Fibroblast of lung (primary cell): Measurements from ENCODE around the gene FGA. TPM values are rescaled to one million over a fixed set of nuclear protein-coding genes. Genes with fewer than 3 reads are reported as not detected.

ENCODE experiments used
- DNase-seq, 2 donors: peaks; one replicate each; pipeline versions ENCODE4 v3.0.0 to v3.0.0-alpha.2; 2010; ENCODE audit warnings: low read depth in 2 of 2
- H2AFZ ChIP-seq: 2 replicates; pipeline ENCODE4 v1.5.1; 2012; ENCODE audit warnings: low read length, control low read depth, inconsistent platforms
- H3K27ac ChIP-seq: 2 replicates; pipeline ENCODE4 v1.5.1; 2011; ENCODE audit warnings: low read length, control low read depth; ENCODE audit not compliant: insufficient read depth
- H3K27me3 ChIP-seq: 2 replicates; pipeline ENCODE4 v1.5.1; 2011; ENCODE audit warnings: mild to moderate bottlenecking, low read length; ENCODE audit not compliant: control insufficient read depth, insufficient read depth
- H3K36me3 ChIP-seq: 2 replicates; pipeline ENCODE4 v1.5.1; 2011; ENCODE audit warnings: low read length; ENCODE audit not compliant: control insufficient read depth, insufficient read depth
- H3K4me1 ChIP-seq: 2 replicates; pipeline ENCODE4 v1.5.1; 2011; ENCODE audit warnings: low read length; ENCODE audit not compliant: control insufficient read depth, insufficient read depth; ENCODE audit errors: extremely low read depth
- H3K4me2 ChIP-seq: 2 replicates; pipeline ENCODE4 v1.5.1; 2011; ENCODE audit warnings: low read length, control low read depth; ENCODE audit not compliant: insufficient read depth; ENCODE audit errors: extremely low read depth
- H3K4me3 ChIP-seq, 4 experiments: fragments of 200-600 bp in 1 of 4; sonication (generic) in 1 of 4; replicated peaks in 1 of 4; 2 replicates each; pipeline ENCODE4 v1.5.1; 2011 to 2016; ENCODE audit warnings: low read length in 4 of 4, low read depth in 3 of 4, mild to moderate bottlenecking in 3 of 4, control low read depth in 2 of 4, inconsistent platforms in 1 of 4, mixed read lengths in 1 of 4; ENCODE audit not compliant: insufficient read depth in 1 of 4; ENCODE audit errors: control extremely low read depth in 1 of 4
- H3K79me2 ChIP-seq: 2 replicates; pipeline ENCODE4 v1.5.1; 2012; ENCODE audit warnings: mild to moderate bottlenecking, low read length, inconsistent platforms; ENCODE audit not compliant: control insufficient read depth, insufficient read depth
- H3K9ac ChIP-seq: 2 replicates; pipeline ENCODE4 v1.5.1; 2011; ENCODE audit warnings: mild to moderate bottlenecking, low read length, control low read depth; ENCODE audit not compliant: insufficient read depth
- H3K9me3 ChIP-seq: 2 replicates; pipeline ENCODE4 v1.5.1; 2012; ENCODE audit warnings: low read depth, low read length; ENCODE audit not compliant: control insufficient read depth, insufficient read depth
- H4K20me1 ChIP-seq: 2 replicates; pipeline ENCODE4 v1.5.1; 2011; ENCODE audit warnings: low read length; ENCODE audit not compliant: control insufficient read depth, insufficient read depth; ENCODE audit errors: extremely low read depth
- CTCF ChIP-seq, 2 donors: IDR thresholded peaks in 1 of 2; conservative IDR thresholded peaks in 1 of 2; 1 replicate in 1 of 2; 2 replicates in 1 of 2; pipeline ENCODE4 v1.5.1; 2011 to 2012; ENCODE audit warnings: low read length in 2 of 2, control low read depth in 1 of 2, inconsistent platforms in 1 of 2, low read depth in 1 of 2, mild to moderate bottlenecking in 1 of 2
- EZH2 ChIP-seq: IDR thresholded peaks from 2 replicates; pipeline ENCODE4 v1.5.1; 2012; ENCODE audit warnings: low read length, control low read depth, mild to moderate bottlenecking; ENCODE audit errors: missing control alignments
- polyA plus RNA-seq, 2 donors: library from polyadenylated mRNA; depleted of rRNA in 1 of 2; stranded (reverse) in 1 of 2; unstranded in 1 of 2; fragments of >200 nt; gene quantifications; 2 replicates each; pipeline ENCODE4 v1.2.1, GENCODE V29; 2011 to 2012; ENCODE audit warnings: missing spikeins in 1 of 2
- total RNA-seq: library from RNA; depleted of rRNA; stranded (reverse); fragments of >200 nt; gene quantifications from 2 replicates; pipeline ENCODE4 v1.2.1, GENCODE V29; 2014

Gene FGA
- total and polyA plus RNA-seq, 2 donors (not counting 1 experiment from before 2014, with no cell fraction given): not detected

DNA sequence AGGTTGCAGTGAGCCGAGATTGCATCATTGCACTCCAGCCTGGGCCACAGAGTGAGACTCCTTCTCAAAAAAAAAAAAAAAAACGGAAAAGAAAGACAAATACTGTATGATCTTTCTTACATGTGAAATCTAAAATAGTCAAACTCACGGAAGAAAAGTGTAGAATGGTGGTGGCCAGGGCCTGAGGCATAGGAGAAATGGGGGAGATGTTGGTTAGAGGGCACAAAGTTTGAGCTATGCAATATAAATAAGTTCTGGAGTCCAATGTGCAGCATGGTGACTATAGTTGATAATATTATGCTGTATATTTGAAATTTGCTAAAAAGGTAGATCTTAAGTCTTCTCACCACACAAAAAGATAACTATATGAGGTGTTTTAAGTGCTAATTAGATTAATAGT lies 1.3 kb upstream of the FGA start:
- Histone ChIP-seq H3K9ac (no peak overlapping the region), H4K20me1 (no peaks in the 10 kb centered on the region), H3K27ac (no peak overlapping the region), H3K27me3 (no peaks in the 10 kb centered on the region), H3K4me1 (no peaks in the 10 kb centered on the region), H3K4me3 (no peak overlapping the region), H2AFZ (no peak overlapping the region), H3K4me2 (no peak overlapping the region), H3K36me3 (no peaks in the 10 kb centered on the region), H3K79me2 (no peaks in the 10 kb centered on the region), H3K9me3 (no peaks in the 10 kb centered on the region)
- TF ChIP-seq CTCF (conservative IDR thresholded peaks at IDR 0.05 in 1 of 2, IDR thresholded peaks at IDR 0.05 in 1 of 2; ENCODE audit: low read depth in 1 of 2, low read length in 2 of 2) (no peak), EZH2 (no peak)
- no peak for DNase-seq

DNA sequence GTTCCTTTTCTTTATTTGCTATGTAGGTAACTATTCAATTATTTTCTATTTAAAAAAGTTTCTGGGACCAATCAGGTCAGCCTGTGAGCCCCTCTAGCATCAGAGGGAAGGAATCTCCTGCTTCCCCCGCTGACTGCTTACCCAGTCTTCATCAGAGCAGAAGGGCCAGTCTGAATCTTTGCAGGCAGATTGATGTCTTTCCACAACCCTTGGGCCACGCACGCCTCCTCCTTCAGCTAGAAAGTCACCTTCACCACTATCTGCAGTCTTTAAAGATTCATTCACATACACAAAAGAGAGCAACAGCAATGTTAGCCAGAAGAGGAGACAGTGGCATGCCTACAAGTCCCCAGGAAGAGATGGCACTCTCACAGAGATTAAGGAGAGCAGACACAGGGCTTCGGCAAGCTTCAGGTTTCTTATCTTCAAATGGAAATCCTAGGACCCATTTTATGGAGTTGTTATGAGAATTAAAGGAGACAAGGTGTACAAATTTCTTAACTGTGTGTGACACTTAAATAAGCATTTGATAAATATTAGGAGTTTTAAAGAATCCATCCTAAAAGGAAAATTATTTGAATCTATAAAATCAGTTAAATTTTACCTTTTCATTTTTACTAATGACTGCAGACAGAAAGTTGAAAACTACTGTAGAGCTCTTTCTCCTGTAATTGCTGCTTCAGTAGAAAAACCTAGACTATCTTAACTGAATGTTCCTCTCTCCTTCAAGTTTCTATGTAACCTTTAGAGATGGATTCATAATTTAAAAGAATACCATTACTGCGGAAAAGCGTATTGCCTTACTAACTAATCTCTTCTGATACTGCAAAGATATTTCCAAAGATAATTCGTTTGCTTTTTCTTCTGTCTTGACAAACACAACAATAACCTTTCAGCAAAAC lies 995 bp downstream of the FGA start:
- Histone ChIP-seq H3K4me3 (no peak overlapping the region), H3K79me2 (no peaks in the 10 kb centered on the region), H2AFZ (no peak overlapping the region), H3K36me3 (no peaks in the 10 kb centered on the region), H3K4me1 (no peaks in the 10 kb centered on the region), H3K27ac (no peak overlapping the region), H3K9me3 (no peaks in the 10 kb centered on the region), H3K9ac (no peak overlapping the region), H4K20me1 (no peaks in the 10 kb centered on the region), H3K4me2 (no peak overlapping the region), H3K27me3 (no peaks in the 10 kb centered on the region)
- no peak for TF ChIP-seq EZH2
- no peak for TF ChIP-seq CTCF (conservative IDR thresholded peaks at IDR 0.05 in 1 of 2, IDR thresholded peaks at IDR 0.05 in 1 of 2; ENCODE audit: low read depth in 1 of 2, low read length in 2 of 2)
- no peak for DNase-seq

- H3K9me3 ChIP-seq: no peaks in the 10 kb centered on the region
- H3K4me2 ChIP-seq: no peak overlapping the region
Measured at GRCh38 chr4:154588198-154588597, 2.3 kb downstream of the FGA start.

More at GRCh38 chr4:154588198-154588597, 2.3 kb downstream of the FGA start:
- Histone ChIP-seq H3K27me3 (no peaks in the 10 kb centered on the region), H4K20me1 (no peaks in the 10 kb centered on the region), H3K27ac (no peak overlapping the region), H3K4me3 (no peak overlapping the region), H2AFZ (no peak overlapping the region), H3K36me3 (no peaks in the 10 kb centered on the region), H3K4me1 (no peaks in the 10 kb centered on the region), H3K79me2 (no peaks in the 10 kb centered on the region), H3K9ac (no peak overlapping the region)
- no peak for DNase-seq
- TF ChIP-seq EZH2 (no peak), CTCF (conservative IDR thresholded peaks at IDR 0.05 in 1 of 2, IDR thresholded peaks at IDR 0.05 in 1 of 2; ENCODE audit: low read depth in 1 of 2, low read length in 2 of 2) (no peak)
